ENCODE results near the gene SH3RF1.

DNA sequence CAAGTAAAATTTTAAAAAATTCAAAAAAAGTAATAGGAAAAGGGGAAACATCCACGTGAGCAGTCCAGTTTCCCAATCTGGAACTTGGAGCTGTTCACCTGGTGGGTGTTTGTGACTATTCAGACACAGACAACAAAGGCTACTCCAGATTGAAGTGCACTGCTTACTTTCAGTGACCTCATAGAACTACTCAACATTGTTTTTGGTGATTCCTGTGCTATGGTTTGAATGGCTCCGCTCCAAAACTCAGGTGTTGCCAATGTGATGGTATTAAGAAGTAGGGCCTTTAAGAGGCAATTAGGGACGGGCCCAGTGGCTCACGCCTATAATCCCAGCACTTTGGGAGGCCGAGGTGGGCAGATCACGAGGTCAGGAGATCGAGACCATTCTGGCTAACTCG is 22.1 kb downstream of the SH3RF1 start:
- TF ChIP-seq, protein P1, sequence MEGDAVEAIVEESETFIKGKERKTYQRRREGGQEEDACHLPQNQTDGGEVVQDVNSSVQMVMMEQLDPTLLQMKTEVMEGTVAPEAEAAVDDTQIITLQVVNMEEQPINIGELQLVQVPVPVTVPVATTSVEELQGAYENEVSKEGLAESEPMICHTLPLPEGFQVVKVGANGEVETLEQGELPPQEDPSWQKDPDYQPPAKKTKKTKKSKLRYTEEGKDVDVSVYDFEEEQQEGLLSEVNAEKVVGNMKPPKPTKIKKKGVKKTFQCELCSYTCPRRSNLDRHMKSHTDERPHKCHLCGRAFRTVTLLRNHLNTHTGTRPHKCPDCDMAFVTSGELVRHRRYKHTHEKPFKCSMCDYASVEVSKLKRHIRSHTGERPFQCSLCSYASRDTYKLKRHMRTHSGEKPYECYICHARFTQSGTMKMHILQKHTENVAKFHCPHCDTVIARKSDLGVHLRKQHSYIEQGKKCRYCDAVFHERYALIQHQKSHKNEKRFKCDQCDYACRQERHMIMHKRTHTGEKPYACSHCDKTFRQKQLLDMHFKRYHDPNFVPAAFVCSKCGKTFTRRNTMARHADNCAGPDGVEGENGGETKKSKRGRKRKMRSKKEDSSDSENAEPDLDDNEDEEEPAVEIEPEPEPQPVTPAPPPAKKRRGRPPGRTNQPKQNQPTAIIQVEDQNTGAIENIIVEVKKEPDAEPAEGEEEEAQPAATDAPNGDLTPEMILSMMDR (IDR thresholded peaks at IDR 0.05), result no peak
- TF ChIP-seq NR2C2 (CRISPR knock-in tag; IDR thresholded peaks at IDR 0.05), result no peak
